Mesenchymal stem cell (in vitro differentiated cells and primary cell): ENCODE data around the gene PDGFRB.

ENCODE experiments used
- DNase-seq: peaks from one replicate; pipeline ENCODE4 v3.0.0-alpha.2; 2013
- H2AFZ ChIP-seq: one replicate; pipeline ENCODE4 v1.6.1; 2013; ENCODE audit warnings: low read depth, mild to moderate bottlenecking, control low read depth, inconsistent platforms, low read length, moderate library complexity
- H2AK5ac ChIP-seq: 2 replicates; pipeline ENCODE4 v1.6.1; 2013; ENCODE audit warnings: low read length, moderate library complexity, mild to moderate bottlenecking, inconsistent platforms; ENCODE audit not compliant: severe bottlenecking
- H2BK120ac ChIP-seq: one replicate; pipeline ENCODE4 v1.6.1; 2013; ENCODE audit warnings: low read depth, mild to moderate bottlenecking, inconsistent platforms, low read length, moderate library complexity
- H2BK12ac ChIP-seq, 2 experiments: one replicate each; pipeline ENCODE4 v1.6.1; 2013; ENCODE audit warnings: inconsistent platforms in 2 of 2, low read length in 2 of 2, mild to moderate bottlenecking in 2 of 2, moderate library complexity in 2 of 2, control low read depth in 1 of 2
- H2BK15ac ChIP-seq: one replicate; pipeline ENCODE4 v1.6.1; 2013; ENCODE audit warnings: mild to moderate bottlenecking, low read depth, inconsistent platforms; ENCODE audit not compliant: poor library complexity, severe bottlenecking
- H2BK5ac ChIP-seq: 2 replicates; pipeline ENCODE4 v1.6.1; 2013; ENCODE audit warnings: low read depth, mild to moderate bottlenecking, low read length, control low read depth, inconsistent platforms; ENCODE audit not compliant: poor library complexity, severe bottlenecking
- H3K14ac ChIP-seq, 2 experiments: one replicate each; pipeline ENCODE4 v1.6.1; 2013; ENCODE audit warnings: inconsistent platforms in 2 of 2, low read length in 2 of 2, control low read depth in 1 of 2, mild to moderate bottlenecking in 1 of 2, moderate library complexity in 1 of 2
- H3K18ac ChIP-seq, 2 experiments: one replicate each; pipeline ENCODE4 v1.6.1; 2013; ENCODE audit warnings: inconsistent platforms in 2 of 2, low read length in 2 of 2, control low read depth in 1 of 2, low read depth in 1 of 2, mild to moderate bottlenecking in 1 of 2
- H3K23ac ChIP-seq, 2 experiments: one replicate each; pipeline ENCODE4 v1.6.1; 2013; ENCODE audit warnings: inconsistent platforms in 2 of 2, low read length in 2 of 2, mild to moderate bottlenecking in 2 of 2, moderate library complexity in 2 of 2, control low read depth in 1 of 2
- H3K27ac ChIP-seq: 2 replicates; pipeline ENCODE4 v1.5.1; 2013; ENCODE audit warnings: mild to moderate bottlenecking, moderate library complexity, low read length, control low read depth, inconsistent platforms; ENCODE audit not compliant: poor library complexity, severe bottlenecking
- H3K27me3 ChIP-seq, 2 experiments: 2 replicates each; pipeline versions ENCODE4 v1.6.1 to v1.7.0; 2013; ENCODE audit warnings: low read length in 2 of 2, mild to moderate bottlenecking in 2 of 2, moderate library complexity in 2 of 2, control low read depth in 1 of 2, inconsistent platforms in 1 of 2; ENCODE audit not compliant: control insufficient read depth in 1 of 2, insufficient read depth in 1 of 2
- H3K36me3 ChIP-seq, 2 experiments: 2 replicates each; pipeline versions ENCODE4 v1.6.1 to v1.7.0; 2013; ENCODE audit warnings: low read length in 2 of 2, control low read depth in 1 of 2, inconsistent platforms in 1 of 2, low read depth in 1 of 2, mild to moderate bottlenecking in 1 of 2; ENCODE audit not compliant: insufficient read depth in 2 of 2, control insufficient read depth in 1 of 2
- H3K4ac ChIP-seq, 2 experiments: one replicate each; pipeline ENCODE4 v1.6.1; 2013; ENCODE audit warnings: inconsistent platforms in 2 of 2, low read length in 2 of 2, mild to moderate bottlenecking in 2 of 2, moderate library complexity in 2 of 2, control low read depth in 1 of 2, low read depth in 1 of 2
- H3K4me1 ChIP-seq: 2 replicates; pipeline ENCODE4 v1.6.1; 2013; ENCODE audit warnings: low read depth, low read length, control low read depth; ENCODE audit not compliant: control insufficient read depth, insufficient read depth
- H3K4me2 ChIP-seq: 2 replicates; pipeline ENCODE4 v1.6.1; 2013; ENCODE audit warnings: low read length, mild to moderate bottlenecking, inconsistent platforms; ENCODE audit not compliant: poor library complexity, severe bottlenecking
- H3K4me3 ChIP-seq, 2 experiments: 2 replicates each; pipeline versions ENCODE4 v1.5.1 to v1.7.0; 2013; ENCODE audit warnings: low read length in 2 of 2, mild to moderate bottlenecking in 2 of 2, control low read depth in 1 of 2, low read depth in 1 of 2; ENCODE audit not compliant: insufficient read depth in 1 of 2
- H3K79me1 ChIP-seq: replicated peaks from 2 replicates; pipeline ENCODE4 v1.6.1; 2013; ENCODE audit warnings: mild to moderate bottlenecking, control low read depth, low read length, inconsistent platforms; ENCODE audit not compliant: poor library complexity, severe bottlenecking
- H3K9ac ChIP-seq: 2 replicates; pipeline ENCODE4 v1.7.0; 2013; ENCODE audit warnings: mild to moderate bottlenecking, low read length, moderate library complexity
- H3K9me3 ChIP-seq: 2 replicates; pipeline ENCODE4 v1.7.0; 2013; ENCODE audit warnings: mild to moderate bottlenecking, low read length; ENCODE audit not compliant: control insufficient read depth
- H4K8ac ChIP-seq: one replicate; pipeline ENCODE4 v1.6.1; 2013; ENCODE audit warnings: inconsistent platforms, mild to moderate bottlenecking, low read length, moderate library complexity
- H4K91ac ChIP-seq: one replicate; pipeline ENCODE4 v1.6.1; 2013; ENCODE audit warnings: mild to moderate bottlenecking, low read length, inconsistent platforms
- WGBS: methylation state at CpG from one replicate; pipeline ENCODE4 v1.1.7; 2013; ENCODE audit warnings: mixed read lengths; 5-methylcytosine and 5-hydroxymethylcytosine counted together

The PDGFRB gene

GRCh38 chr5:150189326-150189725, 33.7 kb upstream of the PDGFRB start:
- no peak overlapping the region for H3K23ac ChIP-seq
- H3K36me3 ChIP-seq = no peaks in the 10 kb centered on the region
- H2BK5ac ChIP-seq = no peak overlapping the region
- H2AFZ ChIP-seq = no peak overlapping the region
- no peak overlapping the region for H2BK120ac ChIP-seq
- H3K4me1 ChIP-seq = peaks cover 11% of the 10 kb centered on the region
- no peak overlapping the region for H3K14ac ChIP-seq
- no peak overlapping the region for H2BK15ac ChIP-seq
- H3K4me3 ChIP-seq = no peak overlapping the region
- H3K27me3 ChIP-seq = peaks cover 55 to 61% of the 10 kb centered on the region in 2 experiments
- no peak overlapping the region for H3K4me2 ChIP-seq
- H3K79me1 ChIP-seq = no peaks in the 10 kb centered on the region
- 63% methylated on average over 3 of the region's 3 CpGs for WGBS
- no peak overlapping the region for H4K8ac ChIP-seq
- no peak overlapping the region for H2BK12ac ChIP-seq
- H3K27ac ChIP-seq = no peak overlapping the region
- no peak for DNase-seq
- no peaks in the 10 kb centered on the region for H3K9me3 ChIP-seq
- no peak overlapping the region for H4K91ac ChIP-seq
- H3K4ac ChIP-seq = no peak overlapping the region
- no peak overlapping the region for H2AK5ac ChIP-seq
- H3K18ac ChIP-seq = no peak overlapping the region
- no peak overlapping the region for H3K9ac ChIP-seq

- H3K36me3 ChIP-seq = no peaks in the 10 kb centered on the region
- no peak overlapping the region for H2AFZ ChIP-seq
- no peak overlapping the region for H4K8ac ChIP-seq
- no peak overlapping the region for H2BK120ac ChIP-seq
- H4K91ac ChIP-seq = no peak overlapping the region
- no peak for DNase-seq
- no peak overlapping the region for H3K4ac ChIP-seq
- H3K23ac ChIP-seq = no peak overlapping the region
- H3K9me3 ChIP-seq = no peaks in the 10 kb centered on the region
- H3K4me3 ChIP-seq = no peak overlapping the region
- H3K4me1 ChIP-seq = peaks cover 11% of the 10 kb centered on the region
- H3K4me2 ChIP-seq = no peak overlapping the region
- no peak overlapping the region for H3K18ac ChIP-seq
- H2BK5ac ChIP-seq = no peak overlapping the region
- no peak overlapping the region for H2AK5ac ChIP-seq
- H3K14ac ChIP-seq = no peak overlapping the region
- H3K79me1 ChIP-seq = no peaks in the 10 kb centered on the region
- H2BK12ac ChIP-seq = no peak overlapping the region
- no peak overlapping the region for H2BK15ac ChIP-seq
- no peak overlapping the region for H3K27ac ChIP-seq
- no peak overlapping the region for H3K9ac ChIP-seq
- peaks cover 52 to 60% of the 10 kb centered on the region in 2 experiments for H3K27me3 ChIP-seq
- 78% methylated on average over 3 of the region's 3 CpGs for WGBS
Observed at GRCh38 chr5:150188146-150188842, 32.6 kb upstream of the PDGFRB start.

DNA sequence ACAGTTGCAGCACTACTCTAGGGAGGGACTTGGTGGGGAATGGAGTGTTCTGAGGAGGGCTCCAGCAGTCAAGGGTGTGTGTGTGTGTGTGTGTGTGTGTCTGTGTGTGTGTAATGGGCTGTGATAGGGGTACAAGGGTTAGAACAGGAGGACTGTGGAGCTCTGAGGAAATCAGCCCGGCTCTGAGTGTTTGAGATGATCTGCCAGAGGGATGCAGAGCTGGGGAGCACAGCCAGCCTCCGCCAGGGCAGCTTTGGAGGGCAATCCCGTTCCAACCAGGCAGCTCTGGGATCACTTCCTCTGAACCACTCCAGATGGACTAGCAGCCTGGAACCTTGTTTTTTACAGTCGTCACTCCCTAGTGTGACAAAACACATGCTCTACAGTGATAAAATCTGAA, 31.3 kb upstream of the PDGFRB start:
- Histone ChIP-seq H2BK15ac (no peak overlapping the region), H3K18ac (no peak overlapping the region), H3K4me3 (no peak overlapping the region), H2BK120ac (no peak overlapping the region), H3K4me1 (peaks cover 11% of the 10 kb centered on the region), H2BK12ac (no peak overlapping the region), H2BK5ac (no peak overlapping the region), H4K91ac (no peak overlapping the region), H3K23ac (no peak overlapping the region), H3K14ac (no peak overlapping the region), H3K27me3 (peaks cover 38 to 47% of the 10 kb centered on the region in 2 experiments), H3K27ac (no peak overlapping the region), H3K79me1 (no peaks in the 10 kb centered on the region), H3K4me2 (no peak overlapping the region), H3K9me3 (no peaks in the 10 kb centered on the region), H3K9ac (no peak overlapping the region), H3K4ac (no peak overlapping the region), H4K8ac (no peak overlapping the region), H3K36me3 (no peaks in the 10 kb centered on the region), H2AFZ (no peak overlapping the region), H2AK5ac (no peak overlapping the region)
- 63% methylated on average over 3 of the region's 4 CpGs for WGBS
- DNase-seq = no peak

DNA sequence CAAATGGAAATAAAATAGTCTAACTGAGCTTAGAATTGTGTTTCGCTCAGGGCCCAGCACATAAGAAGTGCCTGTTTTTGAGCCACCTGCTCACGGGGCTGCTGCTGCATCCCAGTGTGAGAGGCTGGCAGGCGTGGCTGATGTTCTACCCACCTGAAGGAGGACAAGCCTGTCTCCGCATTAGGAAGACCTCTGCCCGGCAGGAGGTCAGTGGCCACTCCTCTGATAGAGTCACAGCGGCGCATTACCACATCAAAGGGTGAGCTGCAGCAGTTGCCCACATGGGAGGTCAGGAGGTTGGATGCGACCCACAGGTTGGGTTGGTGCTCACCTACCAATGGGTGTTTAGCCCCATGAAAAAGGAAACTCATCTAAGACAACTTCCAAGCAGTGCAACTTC, 30.5 kb upstream of the PDGFRB start:
- Histone ChIP-seq H3K4me3 (no peak overlapping the region), H3K4ac (no peak overlapping the region), H2BK12ac (no peak overlapping the region), H3K14ac (no peak overlapping the region), H3K9me3 (no peaks in the 10 kb centered on the region), H4K8ac (no peak overlapping the region), H2BK15ac (no peak overlapping the region), H3K36me3 (no peaks in the 10 kb centered on the region), H2AK5ac (no peak overlapping the region), H3K4me1 (peaks cover 11% of the 10 kb centered on the region), H3K79me1 (no peaks in the 10 kb centered on the region), H3K27ac (no peak overlapping the region), H3K9ac (no peak overlapping the region), H3K27me3 (peaks cover 32 to 42% of the 10 kb centered on the region in 2 experiments), H3K18ac (no peak overlapping the region), H2BK120ac (no peak overlapping the region), H3K4me2 (no peak overlapping the region), H3K23ac (no peak overlapping the region), H2AFZ (no peak overlapping the region), H4K91ac (no peak overlapping the region), H2BK5ac (no peak overlapping the region)
- WGBS = 83% methylated on average over 8 of the region's 8 CpGs
- DNase-seq = no peak
